Neural progenitor cell (in vitro differentiated cells): ENCODE measurements around the gene PAGE4. TPM values are rescaled to one million over a fixed set of nuclear protein-coding genes. Genes with fewer than 3 reads are reported as not detected.

Experiments
- DNase-seq: peaks from one replicate; pipeline ENCODE4 v3.0.0-alpha.2; 2016; ENCODE audit warnings: low spot score
- H2AFZ ChIP-seq: fragments of 200-600 bp; sonication (generic); replicated peaks from 2 replicates; pipeline ENCODE4 v1.6.1; 2016; ENCODE audit warnings: antibody characterized with exemption
- H3F3A ChIP-seq: fragments of 200-600 bp; sonication (generic); 2 replicates; pipeline ENCODE4 v1.6.1; 2016; ENCODE audit warnings: antibody characterized with exemption, low read depth
- H3K27ac ChIP-seq: fragments of 200-600 bp; sonication (generic); 2 replicates; pipeline ENCODE4 v1.5.1; 2016; ENCODE audit warnings: mild to moderate bottlenecking
- H3K27me3 ChIP-seq: fragments of 200-600 bp; sonication (generic); 2 replicates; pipeline ENCODE4 v1.6.1; 2016; ENCODE audit warnings: mild to moderate bottlenecking, moderate library complexity
- H3K36me3 ChIP-seq: fragments of 200-600 bp; sonication (generic); 2 replicates; pipeline ENCODE4 v1.5.1; 2016
- H3K4me1 ChIP-seq: fragments of 200-600 bp; sonication (generic); 2 replicates; pipeline ENCODE4 v1.6.1; 2016; ENCODE audit warnings: mixed run types
- H3K4me2 ChIP-seq: fragments of 200-600 bp; sonication (generic); 2 replicates; pipeline ENCODE4 v1.6.1; 2016
- H3K4me3 ChIP-seq: fragments of 200-600 bp; sonication (generic); 2 replicates; pipeline ENCODE4 v1.5.1; 2016
- H3K79me2 ChIP-seq: fragments of 200-600 bp; sonication (generic); 2 replicates; pipeline ENCODE4 v1.6.1; 2016; ENCODE audit warnings: low read depth
- H3K9ac ChIP-seq: fragments of 200-600 bp; sonication (generic); 2 replicates; pipeline ENCODE4 v1.6.1; 2016
- H3K9me3 ChIP-seq: fragments of 200-600 bp; sonication (generic); 2 replicates; pipeline ENCODE4 v1.5.1; 2016; ENCODE audit warnings: low read depth
- H4K20me1 ChIP-seq: fragments of 200-600 bp; sonication (generic); 2 replicates; pipeline ENCODE4 v1.6.1; 2016; ENCODE audit warnings: low read depth
- H3K27ac Mint-ChIP-seq: 3 replicates; pipeline ENCODE4 v1.8.0; 2021; ENCODE audit warnings: mixed read lengths
- H3K27me3 Mint-ChIP-seq: 2 replicates; pipeline ENCODE4 v1.8.0; 2022; ENCODE audit warnings: low read depth, mild to moderate bottlenecking, inconsistent platforms, moderate library complexity, mixed read lengths; ENCODE audit not compliant: insufficient read depth
- H3K36me3 Mint-ChIP-seq: 3 replicates; pipeline ENCODE4 v1.8.0; 2021; ENCODE audit warnings: mixed read lengths
- H3K4me1 Mint-ChIP-seq: 3 replicates; pipeline ENCODE4 v1.8.0; 2021; ENCODE audit warnings: mixed read lengths
- H3K4me3 Mint-ChIP-seq: 3 replicates; pipeline ENCODE4 v1.8.0; 2021; ENCODE audit warnings: mild to moderate bottlenecking, moderate library complexity, mixed read lengths
- H3K9me3 Mint-ChIP-seq: 3 replicates; pipeline ENCODE4 v1.8.0; 2020; ENCODE audit warnings: mixed read lengths
- EZH2 ChIP-seq: fragments of 200-600 bp; sonication (generic); IDR thresholded peaks from 2 replicates; pipeline ENCODE4 v1.6.1; 2017; ENCODE audit warnings: antibody characterized with exemption, mild to moderate bottlenecking, moderate library complexity
- EZH2phosphoT487 ChIP-seq: fragments of 200-600 bp; sonication (generic); IDR thresholded peaks from 2 replicates; pipeline ENCODE4 v1.6.1; 2017; ENCODE audit warnings: antibody characterized with exemption
- total RNA-seq: library from RNA; depleted of rRNA; stranded (reverse); fragments of >200 nt; gene quantifications from 2 replicates; pipeline ENCODE4 v1.2.3, GENCODE V29; 2015; ENCODE audit warnings: low replicate concordance
- TF ChIP-seq, protein P1 (sequence below): fragments of 200-600 bp; sonication (generic); IDR thresholded peaks from 2 replicates; pipeline ENCODE4 v1.5.1; 2017; ENCODE audit warnings: antibody characterized with exemption, mild to moderate bottlenecking

Gene PAGE4
- total RNA-seq, 1 donor from 2014 or later = not detected

DNA sequence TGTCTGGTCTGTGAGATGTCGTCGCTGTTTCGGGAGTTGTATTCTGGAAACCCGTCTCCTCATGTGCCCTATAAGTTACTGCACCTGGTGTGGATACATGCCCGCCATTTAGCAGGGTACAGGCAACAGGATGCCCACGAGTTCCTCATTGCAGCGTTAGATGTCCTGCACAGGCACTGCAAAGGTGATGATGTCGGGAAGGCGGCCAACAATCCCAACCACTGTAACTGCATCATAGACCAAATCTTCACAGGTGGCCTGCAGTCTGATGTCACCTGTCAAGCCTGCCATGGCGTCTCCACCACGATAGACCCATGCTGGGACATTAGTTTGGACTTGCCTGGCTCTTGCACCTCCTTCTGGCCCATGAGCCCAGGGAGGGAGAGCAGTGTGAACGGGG lies 51.6 kb downstream of the PAGE4 start:
- H3K4me3 ChIP-seq = peak overlapping the region; percentile 60
- no peaks in the 10 kb centered on the region for H3K36me3 ChIP-seq
- peak overlapping the region; percentile 86 for H3K4me3 Mint-ChIP-seq

More for the DNA sequence above, 51.6 kb downstream of the PAGE4 start:
- Histone ChIP-seq H3K27me3 (no peaks in the 10 kb centered on the region), H3K9ac (no peak overlapping the region), H2AFZ (no peak overlapping the region), H3K9me3 (no peaks in the 10 kb centered on the region), H3K27ac (no peak overlapping the region), H3K4me2 (peak overlapping the region; percentile 69), H3F3A (peaks cover 6% of the 10 kb centered on the region), H3K79me2 (peaks cover 9% of the 10 kb centered on the region), H3K4me1 (no peaks in the 10 kb centered on the region), H4K20me1 (no peaks in the 10 kb centered on the region)
- Mint-ChIP-seq H3K9me3 (peaks cover 11% of the 10 kb centered on the region), H3K4me1 (peaks cover 24% of the 10 kb centered on the region), H3K27ac (no peak overlapping the region), H3K36me3 (peaks cover 15% of the 10 kb centered on the region), H3K27me3 (peaks cover 2% of the 10 kb centered on the region)
- TF ChIP-seq, protein P1, sequence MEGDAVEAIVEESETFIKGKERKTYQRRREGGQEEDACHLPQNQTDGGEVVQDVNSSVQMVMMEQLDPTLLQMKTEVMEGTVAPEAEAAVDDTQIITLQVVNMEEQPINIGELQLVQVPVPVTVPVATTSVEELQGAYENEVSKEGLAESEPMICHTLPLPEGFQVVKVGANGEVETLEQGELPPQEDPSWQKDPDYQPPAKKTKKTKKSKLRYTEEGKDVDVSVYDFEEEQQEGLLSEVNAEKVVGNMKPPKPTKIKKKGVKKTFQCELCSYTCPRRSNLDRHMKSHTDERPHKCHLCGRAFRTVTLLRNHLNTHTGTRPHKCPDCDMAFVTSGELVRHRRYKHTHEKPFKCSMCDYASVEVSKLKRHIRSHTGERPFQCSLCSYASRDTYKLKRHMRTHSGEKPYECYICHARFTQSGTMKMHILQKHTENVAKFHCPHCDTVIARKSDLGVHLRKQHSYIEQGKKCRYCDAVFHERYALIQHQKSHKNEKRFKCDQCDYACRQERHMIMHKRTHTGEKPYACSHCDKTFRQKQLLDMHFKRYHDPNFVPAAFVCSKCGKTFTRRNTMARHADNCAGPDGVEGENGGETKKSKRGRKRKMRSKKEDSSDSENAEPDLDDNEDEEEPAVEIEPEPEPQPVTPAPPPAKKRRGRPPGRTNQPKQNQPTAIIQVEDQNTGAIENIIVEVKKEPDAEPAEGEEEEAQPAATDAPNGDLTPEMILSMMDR = no peak
- no peak for TF ChIP-seq EZH2phosphoT487
- TF ChIP-seq EZH2 = no peak
- DNase-seq = no peak

Other genes with a start within 250 kb of the PAGE4 start
- gene GAGE12H, start 249.4 kb upstream of the PAGE4 start, total RNA-seq = not detected in 2 replicates
- not detected in 2 replicates for gene GAGE2A, start 239.8 kb upstream of the PAGE4 start, total RNA-seq
- gene GAGE1, start 230.3 kb upstream of the PAGE4 start, total RNA-seq = not detected in 2 replicates
- not detected in 2 replicates for gene PAGE1, start 133.3 kb upstream of the PAGE4 start, total RNA-seq
- 4.2 and 5.5 TPM in 2 replicates for gene USP27X, start 50.2 kb downstream of the PAGE4 start, total RNA-seq
- gene CLCN5, start 93.3 kb downstream of the PAGE4 start, total RNA-seq = 8.7 and 11.4 TPM in 2 replicates